ENCODE measurements around the gene SOWAHA. TPM values are rescaled to one million over a fixed set of nuclear protein-coding genes. Genes with fewer than 3 reads are reported as not detected.
A peak's percentile ranks its signal among the peaks of the same experiment; 100 is the strongest.

The SOWAHA gene
- total RNA-seq, 1 donor from 2014 or later: not detected

GRCh38 chr5:132771503-132771998, 41.6 kb upstream of the SOWAHA start:
- Mint-ChIP-seq H3K36me3 (ENCODE audit: unreplicated experiment) (no peaks in the 10 kb centered on the region), H3K4me3 (ENCODE audit: unreplicated experiment) (no peak overlapping the region), H3K27ac (ENCODE audit: unreplicated experiment) (peak overlapping the region; percentile 65), H3K9me3 (ENCODE audit: unreplicated experiment) (no peaks in the 10 kb centered on the region), H3K27me3 (ENCODE audit: unreplicated experiment) (no peaks in the 10 kb centered on the region), H3K4me1 (ENCODE audit: unreplicated experiment) (peaks cover 47% of the 10 kb centered on the region)
- no peak for TF ChIP-seq CTCF (IDR thresholded peaks at IDR 0.05)
- no peak for DNase-seq (ENCODE audit: extremely low spot score, unreplicated experiment)

GRCh38 chr5:132772291-132773070, 40.6 kb upstream of the SOWAHA start:
- H3K27ac Mint-ChIP-seq (ENCODE audit: unreplicated experiment): peak overlapping the region; percentile 65
- H3K27me3 Mint-ChIP-seq (ENCODE audit: unreplicated experiment): no peaks in the 10 kb centered on the region
- H3K4me1 Mint-ChIP-seq (ENCODE audit: unreplicated experiment): peaks cover 40% of the 10 kb centered on the region
- no peak for TF ChIP-seq CTCF (IDR thresholded peaks at IDR 0.05)
- no peak overlapping the region for H3K4me3 Mint-ChIP-seq (ENCODE audit: unreplicated experiment)
- no peak for DNase-seq (ENCODE audit: extremely low spot score, unreplicated experiment)
- no peaks in the 10 kb centered on the region for H3K36me3 Mint-ChIP-seq (ENCODE audit: unreplicated experiment)
- H3K9me3 Mint-ChIP-seq (ENCODE audit: unreplicated experiment): no peaks in the 10 kb centered on the region

- no peak for TF ChIP-seq CTCF (IDR thresholded peaks at IDR 0.05)
- no peak for DNase-seq (ENCODE audit: extremely low spot score, unreplicated experiment)
- Mint-ChIP-seq H3K27me3 (ENCODE audit: unreplicated experiment) (no peaks in the 10 kb centered on the region), H3K27ac (ENCODE audit: unreplicated experiment) (no peak overlapping the region), H3K4me1 (ENCODE audit: unreplicated experiment) (peaks cover 40% of the 10 kb centered on the region), H3K36me3 (ENCODE audit: unreplicated experiment) (no peaks in the 10 kb centered on the region), H3K9me3 (ENCODE audit: unreplicated experiment) (no peaks in the 10 kb centered on the region), H3K4me3 (ENCODE audit: unreplicated experiment) (no peak overlapping the region)
Observed at GRCh38 chr5:132773114-132773513, 40.0 kb upstream of the SOWAHA start.

- Mint-ChIP-seq H3K36me3 (ENCODE audit: unreplicated experiment) (no peaks in the 10 kb centered on the region), H3K27me3 (ENCODE audit: unreplicated experiment) (no peaks in the 10 kb centered on the region), H3K27ac (ENCODE audit: unreplicated experiment) (no peak overlapping the region), H3K9me3 (ENCODE audit: unreplicated experiment) (no peaks in the 10 kb centered on the region), H3K4me1 (ENCODE audit: unreplicated experiment) (peaks cover 40% of the 10 kb centered on the region), H3K4me3 (ENCODE audit: unreplicated experiment) (no peak overlapping the region)
- TF ChIP-seq CTCF (IDR thresholded peaks at IDR 0.05): no peak
- no peak for DNase-seq (ENCODE audit: extremely low spot score, unreplicated experiment)
Observed at GRCh38 chr5:132773601-132774355, 39.3 kb upstream of the SOWAHA start.

- H3K9me3 Mint-ChIP-seq (ENCODE audit: unreplicated experiment): no peaks in the 10 kb centered on the region
- no peaks in the 10 kb centered on the region for H3K27me3 Mint-ChIP-seq (ENCODE audit: unreplicated experiment)
- H3K36me3 Mint-ChIP-seq (ENCODE audit: unreplicated experiment): no peaks in the 10 kb centered on the region
- H3K4me1 Mint-ChIP-seq (ENCODE audit: unreplicated experiment): peaks cover 40% of the 10 kb centered on the region
- no peak overlapping the region for H3K27ac Mint-ChIP-seq (ENCODE audit: unreplicated experiment)
- no peak for DNase-seq (ENCODE audit: extremely low spot score, unreplicated experiment)
- H3K4me3 Mint-ChIP-seq (ENCODE audit: unreplicated experiment): no peak overlapping the region
- TF ChIP-seq CTCF (IDR thresholded peaks at IDR 0.05): no peak
Observed at GRCh38 chr5:132774406-132774805, 38.7 kb upstream of the SOWAHA start.
